Ecto neural progenitor cell (in vitro differentiated cells): ENCODE results near the gene SLF1.
"Not testable (repeated sequence)": the region's sequence is repeated elsewhere in the genome, so short reads cannot be mapped to it uniquely, and the experiment has no call there.

Experiments used
- DNase-seq: peaks from one replicate; pipeline ENCODE4 v3.0.0-alpha.2; 2018; ENCODE audit warnings: low spot score

SLF1 gene

GRCh38 chr5:94618493-94619328 is at the start of gene SLF1, which contains the start of gene KIAA0825:
SLF1 (plus strand) TSS chr5:94618669; CDS start chr5:94628811, 10,142 bp downstream.
KIAA0825 (minus strand) TSS chr5:94618604; CDS start chr5:94537126, 81,478 bp downstream.
- DNase-seq: peak; percentile 92

GRCh38 chr5:94571415-94571814 is 47.1 kb upstream of the SLF1 start:
- no peak for DNase-seq

DNA sequence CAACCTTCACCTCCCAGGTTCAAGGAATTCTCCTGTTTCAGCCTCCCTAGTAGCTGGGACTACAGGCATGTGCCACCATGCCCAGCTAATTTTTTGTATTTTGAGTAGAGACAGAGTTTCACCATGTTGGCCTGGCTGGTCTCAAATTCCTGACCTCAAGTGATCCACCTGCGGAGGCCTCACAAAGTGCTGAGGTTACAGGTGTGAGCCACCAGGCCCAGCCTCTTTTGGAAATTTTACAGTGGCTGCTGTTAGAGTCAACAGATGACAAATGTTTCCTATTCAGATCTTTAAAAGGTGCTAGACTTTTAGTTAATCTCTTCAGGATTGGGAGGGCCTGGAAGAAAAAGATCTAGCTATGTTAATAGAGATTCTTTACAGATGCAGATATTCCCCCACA is 45.1 kb upstream of the SLF1 start:
- DNase-seq: not testable (repeated sequence)

DNA sequence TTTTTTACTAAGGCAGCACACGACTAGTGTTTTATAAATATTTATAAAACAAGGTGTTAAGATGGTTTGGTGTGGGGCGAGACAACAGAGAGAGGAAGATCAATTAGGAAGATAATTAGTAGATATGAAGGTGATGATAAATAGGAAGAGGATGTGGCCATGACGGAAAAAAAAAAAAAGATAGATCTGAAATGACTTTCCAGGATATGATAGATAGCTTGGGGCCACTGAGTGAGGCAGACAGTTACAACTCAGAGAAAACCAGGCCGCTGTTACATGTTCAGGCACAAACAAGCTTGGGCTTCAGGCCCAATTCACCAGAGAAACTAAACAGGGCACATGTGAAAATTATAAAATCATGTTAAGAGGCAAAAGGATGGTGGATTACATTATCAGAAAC is 43.3 kb upstream of the SLF1 start:
- DNase-seq: no peak

DNA sequence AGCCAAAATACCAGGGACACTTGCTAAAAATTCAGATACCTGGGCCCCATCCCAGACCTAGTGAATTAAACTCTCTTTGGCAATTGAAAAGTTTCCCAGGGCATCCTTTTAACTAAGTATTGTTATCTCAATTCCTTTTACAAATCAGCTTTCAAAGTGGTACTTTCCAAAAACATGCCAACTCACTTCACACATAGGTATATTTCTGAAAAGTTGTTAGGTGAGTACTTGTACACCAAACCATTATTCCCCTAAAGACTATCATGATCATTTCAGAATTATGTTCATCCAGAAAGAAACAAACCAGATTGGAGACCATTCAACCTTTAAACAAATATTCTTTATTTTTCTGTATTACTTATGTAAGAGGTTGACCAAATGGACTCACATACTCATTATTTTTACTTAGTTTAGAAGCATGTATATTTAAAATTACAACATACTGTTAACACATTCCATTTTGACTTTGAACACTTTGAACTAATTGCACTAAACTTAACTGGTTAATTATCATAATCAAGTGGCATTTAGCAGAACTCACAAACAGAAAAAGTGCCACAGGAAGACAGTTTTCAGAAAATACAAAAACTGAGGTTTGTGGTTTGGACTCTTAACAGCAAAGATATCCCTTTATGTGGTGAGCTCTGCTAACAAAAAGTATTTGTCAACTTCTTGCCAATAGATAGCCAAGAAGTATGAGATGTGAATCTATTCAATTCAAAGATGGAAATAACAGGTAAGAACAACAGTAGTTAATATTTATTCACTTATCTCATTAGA is 40.8 kb upstream of the SLF1 start:
- no peak for DNase-seq

GRCh38 chr5:94595281-94595840 is 23.1 kb upstream of the SLF1 start:
- no peak for DNase-seq

DNA sequence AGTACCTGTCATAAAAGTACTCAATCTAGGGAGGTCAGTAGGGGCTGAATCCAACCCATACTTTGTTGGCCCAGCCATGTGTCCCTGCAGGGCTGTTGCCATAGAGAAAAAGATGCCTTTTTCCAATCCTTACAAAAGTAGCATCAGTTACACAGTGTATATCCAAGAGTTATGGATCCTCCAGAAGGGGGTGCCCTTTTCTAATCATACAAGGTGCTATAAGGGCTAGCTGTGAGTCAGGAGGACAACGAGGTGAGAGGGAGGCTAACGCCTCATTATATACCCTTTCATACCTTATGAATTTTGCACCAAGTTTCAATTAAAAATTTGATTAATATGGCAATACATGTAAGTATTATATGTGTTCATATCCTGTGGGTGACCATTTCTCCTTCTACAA is 4.9 kb upstream of the SLF1 start:
- DNase-seq: no peak

DNA sequence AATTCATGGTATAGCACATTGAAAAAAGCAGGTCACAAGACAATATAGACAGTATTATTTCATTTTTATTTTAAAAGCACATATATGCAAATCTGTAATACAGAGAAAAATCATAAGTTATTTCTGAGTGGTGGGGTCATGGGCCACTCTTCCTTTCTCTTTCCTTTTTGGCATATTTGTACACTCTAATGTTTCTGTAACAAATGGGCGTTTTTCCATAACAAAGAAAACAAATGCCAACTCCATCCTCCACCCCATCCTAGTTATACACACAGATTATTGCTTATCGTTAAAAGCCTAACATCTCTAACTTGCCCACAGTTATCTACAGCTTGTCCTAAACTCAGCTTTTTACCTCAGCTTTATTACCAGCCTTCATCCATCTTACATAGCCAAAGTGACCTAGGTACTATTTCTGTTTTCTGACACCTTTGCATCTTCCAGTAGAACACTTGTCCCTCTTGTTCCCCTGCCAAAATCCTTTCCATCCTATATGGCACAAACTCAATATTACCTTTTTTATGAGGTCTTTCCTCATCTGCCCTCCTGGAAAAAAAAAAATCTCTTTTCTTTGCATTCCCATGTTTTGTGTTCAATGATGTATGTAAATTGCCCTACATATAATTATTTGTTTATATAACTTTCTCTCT is 4.2 kb upstream of the SLF1 start:
- no peak for DNase-seq

- no peak for DNase-seq
These were observed 2.6 kb upstream of the SLF1 start for GRCh38 chr5:94615862-94616261.

GRCh38 chr5:94618029-94618492 is 408 bp upstream of the SLF1 start:
- DNase-seq: no peak

DNA sequence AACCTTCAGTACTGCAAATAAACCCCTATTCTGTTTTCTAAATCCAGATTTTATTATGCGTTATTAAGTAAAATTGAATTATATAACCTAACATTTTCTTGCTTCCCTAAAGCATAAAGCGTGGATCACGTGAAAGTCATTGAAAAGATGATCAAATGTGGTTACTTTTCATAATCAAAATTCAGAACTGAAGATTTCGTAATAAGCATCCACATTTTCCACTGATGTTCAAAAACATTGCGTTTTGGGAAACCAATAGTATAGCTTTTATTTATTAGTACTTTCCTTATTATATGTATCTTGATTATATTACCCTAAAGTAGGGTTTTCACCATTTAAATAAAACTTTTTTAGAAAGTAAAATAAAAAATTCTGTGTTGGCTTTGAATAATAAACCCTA is 1.8 kb downstream of the SLF1 start:
- DNase-seq: no peak

DNA sequence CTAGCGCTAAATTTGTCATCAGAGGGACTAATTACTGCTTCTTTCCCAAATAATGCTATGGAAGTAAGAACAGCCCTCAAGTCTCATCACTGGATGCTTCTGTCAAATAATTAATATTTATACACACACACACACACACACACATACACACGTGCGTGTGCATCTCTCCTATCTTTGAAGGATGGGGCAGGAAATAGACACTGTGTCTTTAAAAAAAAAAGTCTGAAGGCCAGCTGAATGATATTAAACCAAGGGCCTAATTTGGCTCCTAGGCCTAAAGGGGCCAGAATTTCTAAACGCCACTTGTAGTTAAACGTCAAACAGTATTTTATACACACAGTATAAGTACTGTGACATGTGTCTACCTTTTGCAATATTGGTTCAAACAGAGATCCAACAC is 3.3 kb downstream of the SLF1 start:
- DNase-seq: no peak

GRCh38 chr5:94623011-94623410 is 4.5 kb downstream of the SLF1 start:
- DNase-seq: no peak

GRCh38 chr5:94623877-94624276 is 5.4 kb downstream of the SLF1 start:
- no peak for DNase-seq

GRCh38 chr5:94627191-94627590 is 8.7 kb downstream of the SLF1 start:
- no peak for DNase-seq

- DNase-seq: no peak
These were observed 13.6 kb downstream of the SLF1 start for GRCh38 chr5:94632024-94632423.

DNA sequence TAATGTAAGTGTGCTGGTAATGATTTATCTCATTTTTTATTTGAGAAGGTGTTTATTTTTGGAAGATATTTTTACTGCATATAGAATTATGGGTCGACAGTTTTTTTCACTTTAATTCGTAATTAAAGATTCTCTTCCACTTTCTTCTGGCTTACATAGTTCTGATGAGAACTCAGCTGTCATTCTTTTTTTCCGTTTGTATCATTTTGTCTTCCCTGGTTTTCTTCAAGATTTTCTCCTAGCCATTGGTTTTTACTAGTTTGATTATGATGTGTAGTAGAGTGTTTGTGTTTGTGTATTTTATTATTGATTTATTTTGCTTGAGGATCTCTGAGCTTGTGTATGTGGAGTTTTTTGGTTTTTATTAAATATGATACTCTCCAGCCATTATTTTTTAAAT is 21.7 kb downstream of the SLF1 start:
- no peak for DNase-seq

GRCh38 chr5:94645053-94645452 is 26.6 kb downstream of the SLF1 start:
- no peak for DNase-seq

DNA sequence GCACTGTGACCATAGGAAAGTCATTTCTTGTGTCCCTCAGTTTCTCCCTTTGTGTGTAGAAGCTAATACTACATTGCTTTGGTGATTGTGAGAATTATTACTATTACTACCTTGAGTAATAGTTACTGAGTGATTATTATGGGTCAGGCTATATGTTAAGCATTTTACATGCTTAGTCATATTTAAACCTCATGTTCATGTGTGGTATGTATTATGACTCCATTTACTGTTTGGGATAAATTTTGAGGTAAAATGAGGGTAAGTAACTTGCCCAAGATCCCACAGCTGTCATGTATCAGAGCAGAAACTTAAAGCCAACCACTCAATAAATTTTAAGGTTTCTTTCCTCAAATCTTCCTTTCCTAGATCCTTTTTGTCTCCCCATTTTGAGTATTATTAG is 28.3 kb downstream of the SLF1 start:
- no peak for DNase-seq

GRCh38 chr5:94649874-94650273 is 31.4 kb downstream of the SLF1 start:
- DNase-seq: no peak

DNA sequence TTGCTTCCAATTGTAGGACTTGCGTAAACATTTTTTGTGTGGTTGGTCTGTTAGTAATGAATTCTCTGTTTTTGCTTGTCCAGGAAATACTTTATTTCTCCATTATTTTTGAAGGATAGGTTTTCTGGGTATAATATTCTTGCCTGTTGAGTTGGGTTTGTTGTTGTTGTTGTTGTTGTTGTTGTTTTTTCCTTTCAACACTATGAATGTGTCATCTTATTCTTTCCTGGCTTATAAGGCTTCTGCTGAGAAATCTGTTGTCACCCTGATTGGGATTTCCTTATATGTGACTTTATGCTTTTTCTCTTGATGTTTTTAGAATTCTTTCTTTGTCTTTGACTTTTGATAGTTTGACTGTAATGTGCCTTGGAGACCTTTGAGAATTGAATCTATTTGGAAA is 39.8 kb downstream of the SLF1 start:
- DNase-seq: no peak

DNA sequence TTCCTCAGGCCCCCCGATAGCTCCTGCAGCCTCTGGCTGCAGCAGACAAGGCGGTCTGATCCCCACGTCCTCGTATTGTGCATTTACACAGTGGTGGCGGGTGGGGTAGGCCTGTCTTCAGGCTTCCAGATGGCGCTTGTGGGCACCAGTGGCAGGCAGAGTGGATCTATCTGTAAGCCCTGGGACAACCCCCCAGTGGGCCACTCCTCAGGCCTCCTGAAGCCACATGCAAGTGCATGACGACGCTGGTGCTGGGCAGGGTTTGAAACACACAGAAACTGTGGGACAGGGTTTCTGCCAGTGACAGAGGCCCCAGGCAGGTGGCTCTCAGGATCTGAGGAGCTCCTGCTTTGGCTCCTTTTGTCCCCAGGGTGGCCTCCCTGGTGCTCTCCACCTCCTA is 42.0 kb downstream of the SLF1 start:
- DNase-seq: no peak
